IPS-NIHi7 (cell line): ENCODE measurements around the gene CDH13.
A peak's percentile ranks its signal among the peaks of the same experiment; 100 is the strongest.

Source experiments
- DNase-seq: peaks from one replicate; pipeline ENCODE4 v3.0.0; 2012; ENCODE audit warnings: mixed read lengths; ENCODE audit errors: extremely low spot score

The CDH13 gene

GRCh38 chr16:83838151-83838550 is 1211.4 kb downstream of the CDH13 start:
- no peak for DNase-seq

GRCh38 chr16:83839561-83839960 is 1212.8 kb downstream of the CDH13 start:
- no peak for DNase-seq

- no peak for DNase-seq
These were observed 1213.4 kb downstream of the CDH13 start for GRCh38 chr16:83840060-83840617.

GRCh38 chr16:83842291-83842690 is 1215.5 kb downstream of the CDH13 start:
- DNase-seq = no peak

- DNase-seq = no peak
These were observed 1216.2 kb downstream of the CDH13 start for GRCh38 chr16:83842756-83843507.

GRCh38 chr16:83843657-83844056 is 1216.9 kb downstream of the CDH13 start:
- DNase-seq = peak; percentile 30

GRCh38 chr16:83845263-83845662 is 1218.5 kb downstream of the CDH13 start:
- no peak for DNase-seq

- no peak for DNase-seq
These were observed 1220.8 kb downstream of the CDH13 start for GRCh38 chr16:83847371-83848225.

GRCh38 chr16:83849421-83849820 is 1222.7 kb downstream of the CDH13 start:
- no peak for DNase-seq
